Measurements from ENCODE around the gene COL2A1. TPM values are rescaled to one million over a fixed set of nuclear protein-coding genes. Genes with fewer than 3 reads are reported as not detected.

Gene COL2A1
- total RNA-seq, 1 donor from 2014 or later: not detected

DNA sequence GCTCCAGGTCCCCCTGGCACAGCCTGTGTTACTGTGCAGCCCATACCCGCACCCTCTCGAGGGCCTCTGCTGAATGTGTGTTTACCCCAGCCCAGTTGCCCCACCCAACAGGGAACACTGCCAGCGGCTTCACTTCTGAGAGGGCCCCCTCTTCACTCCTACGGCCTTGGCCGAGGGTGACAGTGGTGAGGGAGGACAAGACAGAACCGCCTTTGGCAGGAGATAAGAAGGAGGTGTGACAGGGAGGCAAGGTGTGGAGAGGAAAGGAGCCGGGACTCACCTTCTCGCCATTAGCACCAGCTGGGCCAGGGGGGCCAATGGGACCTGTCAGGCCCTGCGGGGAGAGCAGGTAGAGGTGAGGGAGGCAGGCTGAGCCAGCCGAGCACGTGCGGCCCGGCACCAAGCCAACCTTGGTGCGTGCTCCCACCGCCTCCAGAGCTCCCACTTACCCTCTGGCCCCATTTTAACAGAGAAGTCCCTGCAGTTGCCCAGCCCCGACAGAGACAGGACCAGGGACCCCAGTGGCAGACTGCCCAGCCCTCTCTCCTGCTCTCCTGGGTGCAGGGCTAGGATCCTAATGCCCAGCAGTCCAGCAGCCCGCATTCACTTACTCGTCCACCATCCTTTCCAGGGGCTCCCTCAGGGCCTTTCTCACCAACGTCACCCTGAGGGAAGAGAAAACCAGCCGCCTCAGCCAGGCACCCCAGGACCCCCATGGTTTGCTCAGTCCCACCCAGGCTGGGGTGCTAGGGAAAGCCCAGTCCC, 22.6 kb downstream of the COL2A1 start:
- H3K9me3 ChIP-seq (replicated peaks): no peaks in the 10 kb centered on the region
- intact Hi-C loops (cut with micrococcal nuclease): no loop called here
- H3K4me3 ChIP-seq: no peak overlapping the region
- no peaks in the 10 kb centered on the region for H3K36me3 ChIP-seq
- no peak overlapping the region for H3K27ac ChIP-seq (replicated peaks)
- H3K27me3 ChIP-seq (ENCODE audit: low read depth): peaks cover 20% of the 10 kb centered on the region
- DNase-seq: no peak
- no peaks in the 10 kb centered on the region for H3K4me1 ChIP-seq
- TF ChIP-seq, protein P1, sequence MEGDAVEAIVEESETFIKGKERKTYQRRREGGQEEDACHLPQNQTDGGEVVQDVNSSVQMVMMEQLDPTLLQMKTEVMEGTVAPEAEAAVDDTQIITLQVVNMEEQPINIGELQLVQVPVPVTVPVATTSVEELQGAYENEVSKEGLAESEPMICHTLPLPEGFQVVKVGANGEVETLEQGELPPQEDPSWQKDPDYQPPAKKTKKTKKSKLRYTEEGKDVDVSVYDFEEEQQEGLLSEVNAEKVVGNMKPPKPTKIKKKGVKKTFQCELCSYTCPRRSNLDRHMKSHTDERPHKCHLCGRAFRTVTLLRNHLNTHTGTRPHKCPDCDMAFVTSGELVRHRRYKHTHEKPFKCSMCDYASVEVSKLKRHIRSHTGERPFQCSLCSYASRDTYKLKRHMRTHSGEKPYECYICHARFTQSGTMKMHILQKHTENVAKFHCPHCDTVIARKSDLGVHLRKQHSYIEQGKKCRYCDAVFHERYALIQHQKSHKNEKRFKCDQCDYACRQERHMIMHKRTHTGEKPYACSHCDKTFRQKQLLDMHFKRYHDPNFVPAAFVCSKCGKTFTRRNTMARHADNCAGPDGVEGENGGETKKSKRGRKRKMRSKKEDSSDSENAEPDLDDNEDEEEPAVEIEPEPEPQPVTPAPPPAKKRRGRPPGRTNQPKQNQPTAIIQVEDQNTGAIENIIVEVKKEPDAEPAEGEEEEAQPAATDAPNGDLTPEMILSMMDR (IDR thresholded peaks at IDR 0.05; ENCODE audit: borderline replicate concordance): no peak

DNA sequence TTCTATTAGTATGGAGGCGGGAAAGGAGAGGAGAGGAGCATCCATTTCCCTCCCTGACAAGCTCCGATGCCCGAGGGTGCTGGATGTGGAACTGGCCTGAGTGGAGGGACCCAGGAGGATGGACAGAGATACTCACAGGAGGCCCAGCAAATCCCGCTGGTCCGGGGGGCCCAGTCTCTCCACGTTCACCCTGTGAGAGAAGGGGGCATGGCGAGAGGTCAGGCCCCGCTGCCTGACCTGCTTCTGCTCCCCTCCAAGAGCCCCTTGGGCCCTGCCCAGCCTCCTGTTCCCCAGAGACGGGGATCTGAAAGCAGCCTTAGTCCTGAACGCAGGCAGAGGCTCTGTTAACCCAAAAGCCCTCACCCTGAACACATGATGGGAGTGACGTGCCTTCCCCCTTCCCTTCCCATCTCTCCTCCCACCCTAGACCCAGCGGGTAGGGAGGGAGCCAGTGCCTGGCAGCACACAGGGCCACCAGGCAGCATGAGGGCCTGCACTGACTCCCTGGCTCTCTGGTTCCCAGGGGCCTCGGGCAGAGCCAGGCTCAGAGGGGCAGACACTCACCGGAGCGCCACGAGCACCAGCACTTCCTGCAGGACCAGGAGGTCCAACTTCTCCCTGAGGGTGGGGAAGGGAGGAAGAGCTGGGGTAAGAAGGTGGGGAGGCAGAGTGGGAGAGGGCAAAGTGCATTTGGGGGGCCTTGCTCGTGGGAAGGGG, 23.3 kb downstream of the COL2A1 start:
- intact Hi-C loops (cut with micrococcal nuclease): no loop called here
- H3K4me1 ChIP-seq: no peaks in the 10 kb centered on the region
- H3K4me3 ChIP-seq: no peak overlapping the region
- no peaks in the 10 kb centered on the region for H3K9me3 ChIP-seq (replicated peaks)
- no peak overlapping the region for H3K27ac ChIP-seq (replicated peaks)
- TF ChIP-seq, protein P1 (IDR thresholded peaks at IDR 0.05; ENCODE audit: borderline replicate concordance): no peak
- H3K27me3 ChIP-seq (ENCODE audit: low read depth): peaks cover 20% of the 10 kb centered on the region
- H3K36me3 ChIP-seq: no peaks in the 10 kb centered on the region
- DNase-seq: no peak

DNA sequence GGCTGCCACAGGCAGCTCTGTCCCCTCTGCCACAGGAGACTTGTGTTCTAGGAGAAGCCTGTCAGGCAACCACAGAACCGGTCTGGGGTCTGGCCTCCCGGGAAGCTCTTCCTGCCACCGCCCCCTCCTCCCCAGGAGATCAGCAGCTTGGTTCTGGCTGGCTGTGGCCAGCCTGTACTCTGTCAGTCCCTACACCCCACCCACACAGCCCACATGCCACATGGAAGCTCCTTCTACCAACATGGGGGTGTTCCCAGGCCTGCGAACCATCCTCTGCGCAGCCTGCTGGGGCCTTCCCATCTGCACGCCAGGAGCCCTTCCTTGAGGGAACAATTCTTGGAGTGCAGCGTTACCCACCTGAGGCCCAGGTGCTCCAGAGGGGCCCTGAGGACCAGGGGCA, 24.1 kb downstream of the COL2A1 start:
- intact Hi-C loops (cut with micrococcal nuclease): no loop called here

DNA sequence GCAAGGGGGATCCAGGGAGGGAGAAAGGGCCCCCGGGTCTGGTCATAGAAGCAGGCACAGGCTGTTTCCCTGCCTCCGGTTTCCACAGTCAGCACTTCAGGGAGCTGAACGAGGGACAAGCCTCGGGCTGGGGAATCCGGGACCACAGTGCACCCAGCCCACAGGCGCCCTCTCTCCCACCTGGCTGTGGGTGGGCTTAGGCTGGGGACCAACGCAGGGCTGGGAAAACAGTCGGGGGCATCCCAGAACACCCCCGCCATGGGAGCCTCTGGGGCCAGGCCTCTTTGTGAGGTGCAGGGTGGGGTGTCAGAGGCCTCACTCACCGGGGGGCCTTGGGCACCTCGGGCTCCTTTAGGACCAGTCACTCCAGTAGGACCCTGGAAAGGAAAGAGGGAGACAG, 24.6 kb downstream of the COL2A1 start:
- no peak for DNase-seq
- no peak overlapping the region for H3K27ac ChIP-seq (replicated peaks)
- H3K4me3 ChIP-seq: no peak overlapping the region
- H3K9me3 ChIP-seq (replicated peaks): no peaks in the 10 kb centered on the region
- peaks cover 20% of the 10 kb centered on the region for H3K27me3 ChIP-seq (ENCODE audit: low read depth)
- TF ChIP-seq, protein P1 (IDR thresholded peaks at IDR 0.05; ENCODE audit: borderline replicate concordance): no peak
- H3K4me1 ChIP-seq: no peaks in the 10 kb centered on the region
- no peaks in the 10 kb centered on the region for H3K36me3 ChIP-seq
- intact Hi-C loops (cut with micrococcal nuclease): no loop called here

More for the DNA sequence above, 24.1 kb downstream of the COL2A1 start:
- H3K4me3 ChIP-seq: no peak overlapping the region
- H3K4me1 ChIP-seq: no peaks in the 10 kb centered on the region
- H3K9me3 ChIP-seq (replicated peaks): no peaks in the 10 kb centered on the region
- no peaks in the 10 kb centered on the region for H3K36me3 ChIP-seq
- TF ChIP-seq, protein P1 (IDR thresholded peaks at IDR 0.05; ENCODE audit: borderline replicate concordance): no peak
- no peak for DNase-seq
- H3K27me3 ChIP-seq (ENCODE audit: low read depth): peaks cover 20% of the 10 kb centered on the region
- no peak overlapping the region for H3K27ac ChIP-seq (replicated peaks)

DNA sequence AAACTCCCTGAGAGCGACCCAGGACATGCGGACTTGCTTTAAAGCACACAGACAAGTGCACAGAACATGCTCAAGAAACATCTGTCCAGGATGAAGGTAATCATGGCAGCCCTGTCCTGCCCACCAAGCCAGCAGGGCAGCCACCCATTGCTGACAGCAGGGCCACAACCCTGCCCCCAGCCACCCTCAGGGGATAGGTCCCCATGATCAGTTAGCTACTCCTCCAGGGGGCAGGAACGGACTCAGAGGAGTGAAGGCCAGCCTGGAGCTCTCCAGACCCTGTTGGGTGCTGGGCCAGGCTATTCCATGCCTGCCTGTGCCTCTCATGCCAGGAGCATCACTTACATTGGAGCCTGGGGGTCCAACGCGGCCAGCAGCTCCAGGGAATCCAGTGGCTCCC, 25.1 kb downstream of the COL2A1 start:
- no peak overlapping the region for H3K4me3 ChIP-seq
- intact Hi-C loops (cut with micrococcal nuclease): no loop called here
- TF ChIP-seq, protein P1 (IDR thresholded peaks at IDR 0.05; ENCODE audit: borderline replicate concordance): no peak
- H3K9me3 ChIP-seq (replicated peaks): no peaks in the 10 kb centered on the region
- no peak overlapping the region for H3K27ac ChIP-seq (replicated peaks)
- no peaks in the 10 kb centered on the region for H3K4me1 ChIP-seq
- no peaks in the 10 kb centered on the region for H3K36me3 ChIP-seq
- DNase-seq: no peak
- peaks cover 20% of the 10 kb centered on the region for H3K27me3 ChIP-seq (ENCODE audit: low read depth)

Data from left ventricle myocardium inferior (tissue), 1 donor.